Measurements from ENCODE around the gene PCLO. TPM values are rescaled to one million over a fixed set of nuclear protein-coding genes. Genes with fewer than 3 reads are reported as not detected.
"Not testable (repeated sequence)": the region's sequence is repeated elsewhere in the genome, so short reads cannot be mapped to it uniquely, and the experiment has no call there.

Gene PCLO
- polyA plus RNA-seq, 3 donors: not detected

- Mint-ChIP-seq H3K27me3 (ENCODE audit: low read depth in 3 of 3) (no peaks in the 10 kb centered on the region), H3K4me1 (no peaks in the 10 kb centered on the region), H3K36me3 (no peaks in the 10 kb centered on the region), H3K4me3 (no peak overlapping the region), H3K9me3 (peaks cover 0 to 3% (median 0%) of the 10 kb centered on the region in 7 donors), H3K27ac (no peak overlapping the region)
- TF ChIP-seq CTCF (IDR thresholded peaks at IDR 0.05): no peak
- Histone ChIP-seq H3K4me2 (replicated peaks; ENCODE audit: extremely low read depth, low read length, poor library complexity, severe bottlenecking) (no peak overlapping the region), H3K4me3 (replicated peaks in 1 of 3; ENCODE audit: low read depth in 2 of 3, low read length in 3 of 3) (no peak overlapping the region), H3K36me3 (replicated peaks in 1 of 2; ENCODE audit: control insufficient read depth in 1 of 2, insufficient read depth in 2 of 2, low read length in 2 of 2) (no peaks in the 10 kb centered on the region), H2AFZ (ENCODE audit: insufficient read depth, low read depth, low read length, poor library complexity, severe bottlenecking) (no peak overlapping the region), H3K27me3 (ENCODE audit: control insufficient read depth in 2 of 2, insufficient read depth in 2 of 2, low read length in 2 of 2) (no peaks in the 10 kb centered on the region), H4K20me1 (ENCODE audit: insufficient read depth, low read length) (no peaks in the 10 kb centered on the region), H3K9me3 (replicated peaks in 1 of 2; ENCODE audit: control insufficient read depth in 1 of 2, insufficient read depth in 1 of 2, low read length in 2 of 2) (peaks cover 0 to under 1% of the 10 kb centered on the region in 2 donors), H3K4me1 (ENCODE audit: control insufficient read depth in 1 of 2, insufficient read depth in 2 of 2, low read length in 2 of 2) (no peaks in the 10 kb centered on the region), H3K9ac (ENCODE audit: insufficient read depth, low read length, poor library complexity, severe bottlenecking) (no peak overlapping the region), H3K27ac (ENCODE audit: low read depth in 1 of 2, low read length in 2 of 2) (no peak overlapping the region), H3K79me2 (ENCODE audit: insufficient read depth, low read length) (no peaks in the 10 kb centered on the region)
- no peak for DNase-seq
- intact Hi-C loops (cut with micrococcal nuclease): no loop called here
- whole genome bisulfite sequencing (ENCODE audit: insufficient coverage): no CpG with 5 or more reads among the region's 1 CpG
Observed at GRCh38 chr7:82906502-82906901, 256.2 kb downstream of the PCLO start.

GRCh38 chr7:82904871-82905270, 257.8 kb downstream of the PCLO start:
- H3K27ac Mint-ChIP-seq: no peak overlapping the region
- no peaks in the 10 kb centered on the region for H3K4me1 Mint-ChIP-seq
- H3K36me3 Mint-ChIP-seq: no peaks in the 10 kb centered on the region
- H3K27ac ChIP-seq (ENCODE audit: low read depth in 1 of 2, low read length in 2 of 2): no peak overlapping the region
- H4K20me1 ChIP-seq (ENCODE audit: insufficient read depth, low read length): no peaks in the 10 kb centered on the region
- H3K9me3 Mint-ChIP-seq: peaks cover 0 to 4% (median 0%) of the 10 kb centered on the region in 7 donors
- H3K79me2 ChIP-seq (ENCODE audit: insufficient read depth, low read length): no peaks in the 10 kb centered on the region
- H3K4me3 Mint-ChIP-seq: no peak overlapping the region
- H2AFZ ChIP-seq (ENCODE audit: insufficient read depth, low read depth, low read length, poor library complexity, severe bottlenecking): no peak overlapping the region
- no peak overlapping the region for H3K9ac ChIP-seq (ENCODE audit: insufficient read depth, low read length, poor library complexity, severe bottlenecking)
- no peaks in the 10 kb centered on the region for H3K27me3 Mint-ChIP-seq (ENCODE audit: low read depth in 3 of 3)
- intact Hi-C loops (cut with micrococcal nuclease): no loop called here
- H3K4me2 ChIP-seq (replicated peaks; ENCODE audit: extremely low read depth, low read length, poor library complexity, severe bottlenecking): no peak overlapping the region
- no peak for TF ChIP-seq CTCF (IDR thresholded peaks at IDR 0.05)
- no peaks in the 10 kb centered on the region for H3K4me1 ChIP-seq (ENCODE audit: control insufficient read depth in 1 of 2, insufficient read depth in 2 of 2, low read length in 2 of 2)
- no peaks in the 10 kb centered on the region for H3K36me3 ChIP-seq (replicated peaks in 1 of 2; ENCODE audit: control insufficient read depth in 1 of 2, insufficient read depth in 2 of 2, low read length in 2 of 2)
- WGBS (ENCODE audit: insufficient coverage): no CpG with 5 or more reads among the region's 3 CpGs
- H3K9me3 ChIP-seq (replicated peaks in 1 of 2; ENCODE audit: control insufficient read depth in 1 of 2, insufficient read depth in 1 of 2, low read length in 2 of 2): no peaks in the 10 kb centered on the region
- no peak overlapping the region for H3K4me3 ChIP-seq (replicated peaks in 1 of 3; ENCODE audit: low read depth in 2 of 3, low read length in 3 of 3)
- no peak for DNase-seq
- H3K27me3 ChIP-seq (ENCODE audit: control insufficient read depth in 2 of 2, insufficient read depth in 2 of 2, low read length in 2 of 2): no peaks in the 10 kb centered on the region

- H3K9ac ChIP-seq (ENCODE audit: insufficient read depth, low read length, poor library complexity, severe bottlenecking); H3K4me1 Mint-ChIP-seq; intact Hi-C loops (cut with micrococcal nuclease); H2AFZ ChIP-seq (ENCODE audit: insufficient read depth, low read depth, low read length, poor library complexity, severe bottlenecking); H3K27me3 Mint-ChIP-seq (ENCODE audit: low read depth in 3 of 3); H3K9me3 Mint-ChIP-seq; H3K4me1 ChIP-seq (ENCODE audit: control insufficient read depth in 1 of 2, insufficient read depth in 2 of 2, low read length in 2 of 2); H3K36me3 ChIP-seq (replicated peaks in 1 of 2; ENCODE audit: control insufficient read depth in 1 of 2, insufficient read depth in 2 of 2, low read length in 2 of 2); H3K27me3 ChIP-seq (ENCODE audit: control insufficient read depth in 2 of 2, insufficient read depth in 2 of 2, low read length in 2 of 2); H3K27ac Mint-ChIP-seq; DNase-seq; H4K20me1 ChIP-seq (ENCODE audit: insufficient read depth, low read length); H3K4me2 ChIP-seq (replicated peaks; ENCODE audit: extremely low read depth, low read length, poor library complexity, severe bottlenecking); H3K4me3 Mint-ChIP-seq; H3K79me2 ChIP-seq (ENCODE audit: insufficient read depth, low read length); H3K4me3 ChIP-seq (replicated peaks in 1 of 3; ENCODE audit: low read depth in 2 of 3, low read length in 3 of 3); H3K27ac ChIP-seq (ENCODE audit: low read depth in 1 of 2, low read length in 2 of 2); H3K9me3 ChIP-seq (replicated peaks in 1 of 2; ENCODE audit: control insufficient read depth in 1 of 2, insufficient read depth in 1 of 2, low read length in 2 of 2); H3K36me3 Mint-ChIP-seq: not testable (repeated sequence)
- no CpG with 5 or more reads among the region's 2 CpGs for WGBS (ENCODE audit: insufficient coverage)
Observed at GRCh38 chr7:82901098-82901497, 261.6 kb downstream of the PCLO start.
